Thyroid gland (tissue), 4 donors: ENCODE measurements around the gene PLEKHA5.

ENCODE experiments used
- POLR2A ChIP-seq, 2 donors: fragments of 450-650 bp; IDR thresholded peaks; one replicate each; pipeline ENCODE4 v1.6.1; 2017; ENCODE audit warnings: antibody characterized with exemption in 2 of 2, mild to moderate bottlenecking in 2 of 2, moderate library complexity in 1 of 2
- TF ChIP-seq, protein P1 (sequence below), 6 experiments: fragments of 200-600 bp in 3 of 6; fragments of 450-650 bp in 3 of 6; sonication (generic) in 3 of 6; IDR thresholded peaks; one replicate each; pipeline ENCODE4 v1.5.1; 2016 to 2019; ENCODE audit warnings: antibody characterized with exemption in 6 of 6, mild to moderate bottlenecking in 2 of 6, inconsistent platforms in 1 of 6, moderate library complexity in 1 of 6

GRCh38 chr12:19220205-19220604, 90.7 kb downstream of the PLEKHA5 start:
- TF ChIP-seq, protein P1, sequence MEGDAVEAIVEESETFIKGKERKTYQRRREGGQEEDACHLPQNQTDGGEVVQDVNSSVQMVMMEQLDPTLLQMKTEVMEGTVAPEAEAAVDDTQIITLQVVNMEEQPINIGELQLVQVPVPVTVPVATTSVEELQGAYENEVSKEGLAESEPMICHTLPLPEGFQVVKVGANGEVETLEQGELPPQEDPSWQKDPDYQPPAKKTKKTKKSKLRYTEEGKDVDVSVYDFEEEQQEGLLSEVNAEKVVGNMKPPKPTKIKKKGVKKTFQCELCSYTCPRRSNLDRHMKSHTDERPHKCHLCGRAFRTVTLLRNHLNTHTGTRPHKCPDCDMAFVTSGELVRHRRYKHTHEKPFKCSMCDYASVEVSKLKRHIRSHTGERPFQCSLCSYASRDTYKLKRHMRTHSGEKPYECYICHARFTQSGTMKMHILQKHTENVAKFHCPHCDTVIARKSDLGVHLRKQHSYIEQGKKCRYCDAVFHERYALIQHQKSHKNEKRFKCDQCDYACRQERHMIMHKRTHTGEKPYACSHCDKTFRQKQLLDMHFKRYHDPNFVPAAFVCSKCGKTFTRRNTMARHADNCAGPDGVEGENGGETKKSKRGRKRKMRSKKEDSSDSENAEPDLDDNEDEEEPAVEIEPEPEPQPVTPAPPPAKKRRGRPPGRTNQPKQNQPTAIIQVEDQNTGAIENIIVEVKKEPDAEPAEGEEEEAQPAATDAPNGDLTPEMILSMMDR (IDR thresholded peaks at IDR 0.05), result no peak
- TF ChIP-seq POLR2A (IDR thresholded peaks at IDR 0.05), result no peak
